HepG2 (cell line): Measurements from ENCODE around the gene PGA3. TPM values are rescaled to one million over a fixed set of nuclear protein-coding genes. Genes with fewer than 3 reads are reported as not detected.
A peak's percentile ranks its signal among the peaks of the same experiment; 100 is the strongest.

Source experiments
- AGO2 ChIP-seq: fragments of 200-400 bp; formaldehyde crosslinking; optimal IDR thresholded peaks from 2 replicates; pipeline ENCODE3; 2017; ENCODE audit warnings: mild to moderate bottlenecking, low read depth, low read length, moderate library complexity
- BHLHE40 ChIP-seq: IDR thresholded peaks from 2 replicates; pipeline ENCODE4 v1.6.1; 2011; ENCODE audit warnings: low read length, improper control_type of control experiment
- CENPX ChIP-seq: sonication (generic); formaldehyde crosslinking; IDR thresholded peaks from 2 replicates; pipeline ENCODE4 v1.9.0; 2021; ENCODE audit warnings: mild to moderate bottlenecking, missing genetic modification reagents, moderate library complexity
- ERF ChIP-seq: IDR thresholded peaks from 2 replicates; pipeline ENCODE4 v1.6.1; 2018; ENCODE audit warnings: missing biosample characterization, missing genetic modification reagents
- ETV6 ChIP-seq: sonication (generic); formaldehyde crosslinking; conservative IDR thresholded peaks from 2 replicates; pipeline ENCODE4 v1.4.0; 2020; ENCODE audit warnings: missing genetic modification reagents
- HDAC1 ChIP-seq: sonication (generic); formaldehyde crosslinking; IDR thresholded peaks from 2 replicates; pipeline ENCODE4 v1.5.1; 2020; ENCODE audit warnings: mild to moderate bottlenecking, missing genetic modification reagents
- HOXA3 ChIP-seq: sonication (generic); formaldehyde crosslinking; IDR thresholded peaks from 2 replicates; pipeline ENCODE4 v1.5.0; 2020; ENCODE audit warnings: missing genetic modification reagents
- IRF2 ChIP-seq: IDR thresholded peaks from 2 replicates; pipeline ENCODE4 v1.6.1; 2018; ENCODE audit warnings: missing genetic modification reagents, missing compliant biosample characterization
- KLF6 ChIP-seq: IDR thresholded peaks from 2 replicates; pipeline ENCODE4 v1.8.0; 2016; ENCODE audit warnings: missing biosample characterization, missing genetic modification reagents
- NFRKB ChIP-seq: fragments of 450-650 bp; IDR thresholded peaks from 2 replicates; pipeline ENCODE4 v1.6.1; 2017
- RBFOX2 ChIP-seq: fragments of 200-400 bp; formaldehyde crosslinking; IDR thresholded peaks from 2 replicates; pipeline ENCODE4 v1.6.1; 2017; ENCODE audit warnings: low read depth, mild to moderate bottlenecking, low read length
- SP2 ChIP-seq: sonication (generic); formaldehyde crosslinking; IDR thresholded peaks from 2 replicates; pipeline ENCODE4 v1.5.1; 2020; ENCODE audit warnings: mild to moderate bottlenecking, missing genetic modification reagents
- ZBTB3 ChIP-seq: sonication (generic); formaldehyde crosslinking; IDR thresholded peaks from 2 replicates; pipeline ENCODE4 v1.4.0; 2020; ENCODE audit warnings: low read depth, mild to moderate bottlenecking, moderate library complexity, missing genetic modification reagents, borderline replicate concordance
- ZNF274 ChIP-seq: sonication (generic); formaldehyde crosslinking; IDR thresholded peaks from 2 replicates; pipeline ENCODE4 v1.5.1; 2020; ENCODE audit warnings: mild to moderate bottlenecking, missing genetic modification reagents
- ZNF34 ChIP-seq: sonication (generic); formaldehyde crosslinking; IDR thresholded peaks from 2 replicates; pipeline ENCODE4 v1.4.0; 2020; ENCODE audit warnings: mild to moderate bottlenecking, missing genetic modification reagents, borderline replicate concordance
- ZNF607 ChIP-seq: sonication (generic); formaldehyde crosslinking; IDR thresholded peaks from 2 replicates; pipeline ENCODE4 v1.5.1; 2020; ENCODE audit warnings: missing genetic modification reagents, mild to moderate bottlenecking, borderline replicate concordance
- ZSCAN20 ChIP-seq: sonication (generic); formaldehyde crosslinking; IDR thresholded peaks from 2 replicates; pipeline ENCODE4 v1.4.0; 2020; ENCODE audit warnings: missing genetic modification reagents, mild to moderate bottlenecking, borderline replicate concordance
- ZSCAN22 ChIP-seq: sonication (generic); formaldehyde crosslinking; IDR thresholded peaks from 2 replicates; pipeline ENCODE4 v1.4.0; 2020; ENCODE audit warnings: mild to moderate bottlenecking, missing genetic modification reagents
- polyA plus RNA-seq, 8 experiments: library from polyadenylated mRNA; depleted of rRNA in 3 of 8; stranded (reverse) in 7 of 8; unstranded in 1 of 8; fragments of >200 nt; fragmentation: Illumina TruSeq in 4 of 8; extraction: Trizol in 4 of 8; gene quantifications; 2 replicates each; pipeline versions ENCODE4 v1.2.1 to v1.2.3, GENCODE V29; 2011 to 2016; ENCODE audit warnings: low read depth in 4 of 8, missing spikeins in 1 of 8, mixed read lengths in 1 of 8; ENCODE audit not compliant: insufficient read depth in 1 of 8
- total RNA-seq, 5 experiments: library from RNA; depleted of rRNA; stranded (reverse); fragments of >200 nt; fragmentation: Illumina TruSeq; extraction: Trizol; gene quantifications; 2 replicates each; pipeline ENCODE4 v1.2.3, GENCODE V29; 2016; ENCODE audit warnings: low read depth in 1 of 5
- TF ChIP-seq, protein P1 (sequence below): sonication (generic); formaldehyde crosslinking; IDR thresholded peaks from 2 replicates; pipeline ENCODE4 v1.4.0; 2020; ENCODE audit warnings: missing genetic modification reagents
- TF ChIP-seq, protein P2 (sequence below): IDR thresholded peaks from 2 replicates; pipeline ENCODE4 v1.6.1; 2016; ENCODE audit warnings: low read depth
- TF ChIP-seq, protein P3 (sequence below): sonication (generic); formaldehyde crosslinking; conservative IDR thresholded peaks from 2 replicates; pipeline ENCODE4 v1.4.0; 2020; ENCODE audit warnings: missing genetic modification reagents
- TF ChIP-seq, protein P4 (sequence below): conservative IDR thresholded peaks from 2 replicates; pipeline ENCODE4 v1.6.1; 2018; ENCODE audit warnings: missing genetic modification reagents
- TF ChIP-seq, protein P5 (sequence below): sonication (generic); formaldehyde crosslinking; IDR thresholded peaks from 2 replicates; pipeline ENCODE4 v1.4.0; 2020; ENCODE audit warnings: mild to moderate bottlenecking, missing genetic modification reagents
- TF ChIP-seq, protein P6 (sequence below): sonication (generic); formaldehyde crosslinking; IDR thresholded peaks from 2 replicates; pipeline ENCODE4 v1.4.0; 2020; ENCODE audit warnings: missing genetic modification reagents

PGA3 gene
- total and polyA plus RNA-seq, 2 of the 13 experiments (the other 11 are each of a cell fraction or from before 2014, with no cell fraction given), result not detected

DNA sequence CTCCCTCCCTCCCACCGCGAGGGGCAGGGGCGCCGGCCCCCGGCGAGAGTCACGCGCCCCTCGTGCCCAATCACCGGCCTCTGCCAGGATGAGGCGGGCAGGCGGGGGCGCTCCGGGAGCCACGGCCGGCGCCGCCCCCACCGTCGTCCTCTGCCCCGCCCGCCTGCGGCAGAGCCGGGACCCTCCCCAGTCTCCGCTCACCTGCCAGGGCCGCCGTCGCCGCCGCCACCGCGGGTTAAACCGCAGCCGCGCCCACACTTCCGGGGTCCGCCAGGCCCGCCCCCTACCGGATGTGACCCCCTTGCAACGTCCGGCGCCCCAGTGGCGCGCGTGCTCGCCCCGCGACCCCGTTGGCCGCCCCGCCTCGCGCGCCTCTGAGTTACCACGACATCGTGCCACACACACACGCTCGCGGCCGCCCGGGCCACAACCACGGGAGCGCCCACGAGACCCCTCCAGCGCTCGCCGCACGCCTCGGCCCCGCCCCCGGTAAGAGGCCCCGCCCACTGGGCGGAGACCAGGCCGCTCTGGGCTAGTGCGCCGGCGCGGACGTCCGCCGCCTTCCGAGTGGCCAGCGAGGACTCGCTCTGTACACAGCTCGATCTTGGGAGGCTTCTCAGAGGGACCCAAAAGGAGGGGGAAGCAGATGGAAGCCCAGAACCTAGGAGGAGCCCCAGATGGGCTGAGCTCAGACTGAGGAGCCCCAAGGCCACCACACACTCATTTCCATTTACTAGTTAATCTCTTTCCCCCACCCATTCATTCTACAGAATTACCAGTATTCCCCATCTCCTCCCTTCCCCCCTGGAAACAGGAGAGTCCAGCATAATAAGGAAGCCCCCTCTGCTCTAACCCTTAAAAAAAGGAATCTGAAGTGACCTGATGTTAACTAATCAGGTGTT is 41.9 kb upstream of the PGA3 start, which contains the start of gene VPS37C (continued):
- TF ChIP-seq, protein P1, sequence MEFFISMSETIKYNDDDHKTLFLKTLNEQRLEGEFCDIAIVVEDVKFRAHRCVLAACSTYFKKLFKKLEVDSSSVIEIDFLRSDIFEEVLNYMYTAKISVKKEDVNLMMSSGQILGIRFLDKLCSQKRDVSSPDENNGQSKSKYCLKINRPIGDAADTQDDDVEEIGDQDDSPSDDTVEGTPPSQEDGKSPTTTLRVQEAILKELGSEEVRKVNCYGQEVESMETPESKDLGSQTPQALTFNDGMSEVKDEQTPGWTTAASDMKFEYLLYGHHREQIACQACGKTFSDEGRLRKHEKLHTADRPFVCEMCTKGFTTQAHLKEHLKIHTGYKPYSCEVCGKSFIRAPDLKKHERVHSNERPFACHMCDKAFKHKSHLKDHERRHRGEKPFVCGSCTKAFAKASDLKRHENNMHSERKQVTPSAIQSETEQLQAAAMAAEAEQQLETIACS (CRISPR knock-in tag), result peak; percentile 88
- TF ChIP-seq, protein P2, sequence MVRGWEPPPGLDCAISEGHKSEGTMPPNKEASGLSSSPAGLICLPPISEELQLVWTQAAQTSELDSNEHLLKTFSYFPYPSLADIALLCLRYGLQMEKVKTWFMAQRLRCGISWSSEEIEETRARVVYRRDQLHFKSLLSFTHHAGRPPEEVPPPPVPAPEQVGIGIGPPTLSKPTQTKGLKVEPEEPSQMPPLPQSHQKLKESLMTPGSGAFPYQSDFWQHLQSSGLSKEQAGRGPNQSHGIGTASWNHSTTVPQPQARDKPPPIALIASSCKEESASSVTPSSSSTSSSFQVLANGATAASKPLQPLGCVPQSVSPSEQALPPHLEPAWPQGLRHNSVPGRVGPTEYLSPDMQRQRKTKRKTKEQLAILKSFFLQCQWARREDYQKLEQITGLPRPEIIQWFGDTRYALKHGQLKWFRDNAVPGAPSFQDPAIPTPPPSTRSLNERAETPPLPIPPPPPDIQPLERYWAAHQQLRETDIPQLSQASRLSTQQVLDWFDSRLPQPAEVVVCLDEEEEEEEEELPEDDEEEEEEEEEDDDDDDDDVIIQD (CRISPR knock-in tag), result no peak
- no peak for TF ChIP-seq NFRKB
- TF ChIP-seq, protein P3, sequence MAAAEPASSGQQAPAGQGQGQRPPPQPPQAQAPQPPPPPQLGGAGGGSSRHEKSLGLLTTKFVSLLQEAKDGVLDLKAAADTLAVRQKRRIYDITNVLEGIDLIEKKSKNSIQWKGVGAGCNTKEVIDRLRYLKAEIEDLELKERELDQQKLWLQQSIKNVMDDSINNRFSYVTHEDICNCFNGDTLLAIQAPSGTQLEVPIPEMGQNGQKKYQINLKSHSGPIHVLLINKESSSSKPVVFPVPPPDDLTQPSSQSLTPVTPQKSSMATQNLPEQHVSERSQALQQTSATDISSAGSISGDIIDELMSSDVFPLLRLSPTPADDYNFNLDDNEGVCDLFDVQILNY (CRISPR knock-in tag), result peak; percentile 27; the same call in 1 of the 2 replicates
- peak; percentile 1; the same call in 1 of the 2 replicates for TF ChIP-seq ZNF607 (CRISPR knock-in tag)
- peak; percentile 62; the same call in 1 of the 2 replicates for TF ChIP-seq HOXA3
- TF ChIP-seq ZSCAN22 (CRISPR knock-in tag), result no peak
- peak; percentile 83 for TF ChIP-seq AGO2
- TF ChIP-seq HDAC1, result peak; percentile 9; the same call in 1 of the 2 replicates
- TF ChIP-seq ZNF274 (CRISPR knock-in tag), result no peak
- TF ChIP-seq RBFOX2, result peak; percentile 97
- TF ChIP-seq, protein P4, sequence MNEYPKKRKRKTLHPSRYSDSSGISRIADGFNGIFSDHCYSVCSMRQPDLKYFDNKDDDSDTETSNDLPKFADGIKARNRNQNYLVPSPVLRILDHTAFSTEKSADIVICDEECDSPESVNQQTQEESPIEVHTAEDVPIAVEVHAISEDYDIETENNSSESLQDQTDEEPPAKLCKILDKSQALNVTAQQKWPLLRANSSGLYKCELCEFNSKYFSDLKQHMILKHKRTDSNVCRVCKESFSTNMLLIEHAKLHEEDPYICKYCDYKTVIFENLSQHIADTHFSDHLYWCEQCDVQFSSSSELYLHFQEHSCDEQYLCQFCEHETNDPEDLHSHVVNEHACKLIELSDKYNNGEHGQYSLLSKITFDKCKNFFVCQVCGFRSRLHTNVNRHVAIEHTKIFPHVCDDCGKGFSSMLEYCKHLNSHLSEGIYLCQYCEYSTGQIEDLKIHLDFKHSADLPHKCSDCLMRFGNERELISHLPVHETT (CRISPR knock-in tag), result peak; percentile 96
- no peak for TF ChIP-seq CENPX
- TF ChIP-seq ZBTB3, result peak; percentile 26; the same call in 1 of the 2 replicates
- TF ChIP-seq IRF2 (CRISPR knock-in tag), result no peak
- TF ChIP-seq, protein P5, sequence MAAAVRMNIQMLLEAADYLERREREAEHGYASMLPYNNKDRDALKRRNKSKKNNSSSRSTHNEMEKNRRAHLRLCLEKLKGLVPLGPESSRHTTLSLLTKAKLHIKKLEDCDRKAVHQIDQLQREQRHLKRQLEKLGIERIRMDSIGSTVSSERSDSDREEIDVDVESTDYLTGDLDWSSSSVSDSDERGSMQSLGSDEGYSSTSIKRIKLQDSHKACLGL (CRISPR knock-in tag), result peak; percentile 33; the same call in 1 of the 2 replicates
- TF ChIP-seq KLF6 (CRISPR knock-in tag), result peak; percentile 68; the same call in 1 of the 2 replicates
- no peak for TF ChIP-seq ZSCAN20 (CRISPR knock-in tag)
- peak; percentile 78 for TF ChIP-seq SP2
- 0 out of 2 replicates have a peak, but pooled peaks have one; percentile 61 for TF ChIP-seq ZNF34 (CRISPR knock-in tag)
- TF ChIP-seq, protein P6, sequence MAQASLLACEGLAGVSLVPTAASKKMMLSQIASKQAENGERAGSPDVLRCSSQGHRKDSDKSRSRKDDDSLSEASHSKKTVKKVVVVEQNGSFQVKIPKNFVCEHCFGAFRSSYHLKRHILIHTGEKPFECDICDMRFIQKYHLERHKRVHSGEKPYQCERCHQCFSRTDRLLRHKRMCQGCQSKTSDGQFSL (CRISPR knock-in tag), result 0 out of 2 replicates have a peak, but pooled peaks have one; percentile 33
- TF ChIP-seq BHLHE40, result peak; percentile 52; the same call in 1 of the 2 replicates
- peak; percentile 77 for TF ChIP-seq ERF (CRISPR knock-in tag)
- peak; percentile 86; the same call in 1 of the 2 replicates for TF ChIP-seq ETV6 (CRISPR knock-in tag)
